ENCODE data around the gene KCNJ11. TPM values are rescaled to one million over a fixed set of nuclear protein-coding genes. Genes with fewer than 3 reads are reported as not detected.

The KCNJ11 gene
- total RNA-seq, 4 donors from 2014 or later = 103 to 182 (median 147) TPM

DNA sequence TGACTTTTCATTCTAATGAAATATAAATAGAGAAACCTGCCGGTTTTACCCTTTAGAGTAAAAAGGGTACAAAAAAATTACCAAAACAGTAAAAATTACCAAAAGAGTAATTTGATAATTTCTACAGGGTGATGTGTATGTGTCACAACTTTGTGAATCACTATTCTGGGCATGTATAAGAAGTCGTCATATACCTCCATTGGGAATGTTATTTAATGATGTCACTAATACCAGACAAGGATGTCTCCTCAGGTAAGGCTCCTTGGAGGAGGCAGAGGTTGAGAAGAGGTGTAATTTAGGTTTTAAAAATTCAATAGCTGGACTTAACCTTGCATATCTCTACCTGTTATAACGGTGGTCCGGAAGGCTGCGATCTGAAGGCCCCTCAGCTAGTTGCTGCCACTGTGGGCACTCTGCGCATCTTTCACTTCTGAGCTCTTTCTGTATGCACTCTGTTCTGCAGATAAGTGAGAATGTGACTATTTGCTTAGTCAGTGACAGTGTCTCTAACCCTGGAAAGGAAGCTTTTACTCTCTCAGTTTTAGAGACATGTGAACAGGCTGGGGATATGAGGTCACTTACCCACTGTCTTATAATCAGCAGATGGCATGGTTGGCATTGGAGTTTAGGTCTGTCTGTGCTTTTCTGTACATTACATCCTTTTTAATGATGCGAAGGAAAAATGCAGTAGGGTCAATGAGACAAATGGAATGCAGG, 37.8 kb downstream of the KCNJ11 start:
- Histone ChIP-seq H3K4me3 (no peak overlapping the region), H3K9me3 (no peaks in the 10 kb centered on the region), H3K36me3 (no peaks in the 10 kb centered on the region), H3K27ac (no peak overlapping the region), H3K27me3 (peaks cover 16 to 27% (median 25%) of the 10 kb centered on the region in 3 donors), H3K4me1 (peaks cover 17 to 24% of the 10 kb centered on the region in 2 donors)
- TF ChIP-seq, protein P1, sequence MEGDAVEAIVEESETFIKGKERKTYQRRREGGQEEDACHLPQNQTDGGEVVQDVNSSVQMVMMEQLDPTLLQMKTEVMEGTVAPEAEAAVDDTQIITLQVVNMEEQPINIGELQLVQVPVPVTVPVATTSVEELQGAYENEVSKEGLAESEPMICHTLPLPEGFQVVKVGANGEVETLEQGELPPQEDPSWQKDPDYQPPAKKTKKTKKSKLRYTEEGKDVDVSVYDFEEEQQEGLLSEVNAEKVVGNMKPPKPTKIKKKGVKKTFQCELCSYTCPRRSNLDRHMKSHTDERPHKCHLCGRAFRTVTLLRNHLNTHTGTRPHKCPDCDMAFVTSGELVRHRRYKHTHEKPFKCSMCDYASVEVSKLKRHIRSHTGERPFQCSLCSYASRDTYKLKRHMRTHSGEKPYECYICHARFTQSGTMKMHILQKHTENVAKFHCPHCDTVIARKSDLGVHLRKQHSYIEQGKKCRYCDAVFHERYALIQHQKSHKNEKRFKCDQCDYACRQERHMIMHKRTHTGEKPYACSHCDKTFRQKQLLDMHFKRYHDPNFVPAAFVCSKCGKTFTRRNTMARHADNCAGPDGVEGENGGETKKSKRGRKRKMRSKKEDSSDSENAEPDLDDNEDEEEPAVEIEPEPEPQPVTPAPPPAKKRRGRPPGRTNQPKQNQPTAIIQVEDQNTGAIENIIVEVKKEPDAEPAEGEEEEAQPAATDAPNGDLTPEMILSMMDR (IDR thresholded peaks at IDR 0.05 in 4 of 5, conservative IDR thresholded peaks at IDR 0.05 in 1 of 5) = no peak
- no peak for TF ChIP-seq POLR2A (IDR thresholded peaks at IDR 0.05)
- ATAC-seq = no peak
- in situ Hi-C loops (cut with MboI; ENCODE audit: low sequenced_read_pairs in 4 of 4) = no loop called here
- no peak for DNase-seq
- intact Hi-C loops (cut with DNase I; ENCODE audit: low total_unique reads) = loop anchor here (5.0 to 10.0 kb wide), 2 partner anchors 146 to 273 kb away; partner anchors contain the start of genes PIK3C2A and RPS13

DNA sequence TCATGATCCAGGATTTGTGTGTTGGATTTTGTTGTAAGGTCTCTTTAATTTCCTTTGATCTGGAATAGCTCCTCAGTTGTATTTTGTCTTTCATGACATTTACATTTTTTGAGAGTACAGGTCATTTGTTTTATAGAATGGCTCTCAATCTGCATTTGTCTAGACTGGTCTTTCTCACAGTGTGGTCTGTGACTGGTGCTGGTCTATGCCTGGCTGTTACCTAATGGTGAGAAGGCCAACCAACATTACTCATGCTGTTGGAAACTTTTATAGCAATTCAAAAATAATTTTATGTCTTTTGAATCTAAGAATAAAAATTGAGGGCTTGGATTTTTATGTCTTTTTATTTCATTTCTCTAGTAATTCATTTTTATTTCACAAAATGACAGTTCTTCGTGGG, 40.8 kb downstream of the KCNJ11 start:
- Histone ChIP-seq H3K4me1 (peaks cover 4 to 16% of the 10 kb centered on the region in 2 donors), H3K4me3 (no peak overlapping the region), H3K27ac (no peak overlapping the region), H3K36me3 (no peaks in the 10 kb centered on the region), H3K27me3 (peaks cover 13 to 22% (median 16%) of the 10 kb centered on the region in 3 donors), H3K9me3 (no peaks in the 10 kb centered on the region)
- ATAC-seq (no peak), DNase-seq (no peak)
- in situ Hi-C loops (cut with MboI; ENCODE audit: low sequenced_read_pairs in 4 of 4) (no loop called here), intact Hi-C loops (cut with DNase I; ENCODE audit: low total_unique reads) (no loop called here)
- TF ChIP-seq, protein P1 (IDR thresholded peaks at IDR 0.05 in 4 of 5, conservative IDR thresholded peaks at IDR 0.05 in 1 of 5) = no peak
- no peak for TF ChIP-seq POLR2A (IDR thresholded peaks at IDR 0.05)

DNA sequence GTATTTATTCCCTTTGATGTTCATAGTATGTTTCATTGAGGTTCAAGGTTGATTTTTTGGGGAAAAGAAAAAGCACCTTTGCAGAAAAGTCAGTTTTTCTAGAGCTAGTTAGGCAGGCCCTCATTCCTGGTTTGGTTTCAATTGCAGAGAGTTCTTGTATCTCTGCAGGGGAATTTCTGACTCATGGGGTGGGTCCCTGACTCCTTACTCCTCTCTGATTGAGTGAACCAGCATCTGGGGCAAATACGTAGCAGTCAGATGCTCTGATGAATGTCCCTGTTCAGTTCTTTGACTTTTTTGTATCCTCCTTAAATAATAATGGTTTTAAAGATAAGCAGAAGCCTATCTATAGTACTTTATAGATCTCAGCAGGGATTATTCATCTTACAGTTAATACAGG, 44.6 kb downstream of the KCNJ11 start:
- Histone ChIP-seq H3K27me3 (no peaks in the 10 kb centered on the region), H3K4me1 (no peaks in the 10 kb centered on the region), H3K36me3 (no peaks in the 10 kb centered on the region), H3K9me3 (no peaks in the 10 kb centered on the region), H3K4me3 (no peak overlapping the region), H3K27ac (no peak overlapping the region)
- intact Hi-C loops (cut with DNase I; ENCODE audit: low total_unique reads) (no loop called here), in situ Hi-C loops (cut with MboI; ENCODE audit: low sequenced_read_pairs in 4 of 4) (no loop called here)
- TF ChIP-seq, protein P1 (IDR thresholded peaks at IDR 0.05 in 4 of 5, conservative IDR thresholded peaks at IDR 0.05 in 1 of 5) = no peak
- TF ChIP-seq POLR2A (IDR thresholded peaks at IDR 0.05) = no peak
- DNase-seq = no peak
- ATAC-seq = no peak

DNA sequence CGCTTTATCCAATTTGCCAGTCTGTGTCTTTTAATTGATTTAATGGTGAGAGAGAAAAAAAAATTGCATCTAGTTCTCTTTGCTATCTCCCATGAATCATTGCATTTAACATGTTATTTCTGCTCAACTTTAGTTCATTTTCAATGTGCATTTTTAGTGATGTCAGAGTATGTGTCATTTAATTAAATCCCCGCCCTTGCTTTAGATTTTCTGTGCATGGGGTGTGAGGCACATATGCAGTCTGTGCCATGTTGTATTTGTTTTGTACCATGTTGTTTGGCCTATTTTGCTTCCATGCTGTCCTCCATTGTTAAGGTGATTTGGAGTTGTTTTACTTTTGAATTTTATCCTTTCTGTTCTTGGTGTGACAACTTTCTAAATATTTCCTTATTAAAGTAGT, 45.2 kb downstream of the KCNJ11 start:
- intact Hi-C loops (cut with DNase I; ENCODE audit: low total_unique reads) = no loop called here
- no peak for ATAC-seq

More for the DNA sequence above, 45.2 kb downstream of the KCNJ11 start:
- DNase-seq = no peak
- no peaks in the 10 kb centered on the region for H3K4me1 ChIP-seq
- TF ChIP-seq, protein P1 (IDR thresholded peaks at IDR 0.05 in 4 of 5, conservative IDR thresholded peaks at IDR 0.05 in 1 of 5) = no peak
- no peak for TF ChIP-seq POLR2A (IDR thresholded peaks at IDR 0.05)
- in situ Hi-C loops (cut with MboI; ENCODE audit: low sequenced_read_pairs in 4 of 4) = no loop called here
- H3K4me3 ChIP-seq = no peak overlapping the region
- H3K36me3 ChIP-seq = no peaks in the 10 kb centered on the region
- H3K9me3 ChIP-seq = no peaks in the 10 kb centered on the region
- H3K27me3 ChIP-seq = no peaks in the 10 kb centered on the region
- H3K27ac ChIP-seq = no peak overlapping the region

Other genes starting within 250 kb of the KCNJ11 start
- gene PIK3C2A, start 180.7 kb downstream of the KCNJ11 start, total RNA-seq = 10 to 100 TPM in 3 of 4 donors, 1 to 10 TPM in 1; 8.8 to 21.0 (median 14.8) TPM
- gene NUCB2, start 111.9 kb downstream of the KCNJ11 start, total RNA-seq = 10 to 100 TPM; 15.1 to 59.1 (median 39.1) TPM
- under 1 TPM; 0.07 to 0.95 (median 0.38) TPM for gene NCR3LG1, start 36.9 kb downstream of the KCNJ11 start, total RNA-seq
- gene ABCC8, start 88.2 kb upstream of the KCNJ11 start, total RNA-seq = 1 to 10 TPM in 2 of 4 donors, under 1 TPM in 2; 0.33 to 4.0 (median 1.1) TPM
- under 1 TPM in 1 of 4 donors, not detected in 3; 0.78 TPM for gene USH1C, start 155.8 kb upstream of the KCNJ11 start, total RNA-seq
- gene OTOG, start 158.6 kb upstream of the KCNJ11 start, total RNA-seq = not detected